Heart right ventricle (tissue), 16 donors: ENCODE data around the gene HSPA13. TPM values are rescaled to one million over a fixed set of nuclear protein-coding genes. Genes with fewer than 3 reads are reported as not detected.

Experiments used
- ATAC-seq, 8 donors: fragments of 200-7000 bp; cut with Tn5 transposase; one replicate each; pipeline ENCODE4 v1.9.1; 2020; ENCODE audit warnings: mild to moderate bottlenecking in 8 of 8, moderate library complexity in 8 of 8, moderate number of reproducible peaks in 1 of 8
- DNase-seq, 2 donors: peaks; one replicate each; pipeline ENCODE4 v3.0.0-alpha.2; 2020
- H3K27ac ChIP-seq, 10 donors: fragments of 200-600 bp; sonication (generic) in 2 of 10; one replicate each; pipeline versions ENCODE4 v1.5.0 to v1.8.0; 2020 to 2022; ENCODE audit warnings: mild to moderate bottlenecking in 3 of 10
- H3K27me3 ChIP-seq, 7 donors: fragments of 200-600 bp; one replicate each; pipeline ENCODE4 v1.8.0; 2021 to 2022; ENCODE audit warnings: mild to moderate bottlenecking in 2 of 7
- H3K36me3 ChIP-seq, 9 donors: fragments of 200-600 bp; sonication (generic) in 1 of 9; one replicate each; pipeline versions ENCODE4 v1.5.0 to v1.8.0; 2020 to 2022; ENCODE audit warnings: mild to moderate bottlenecking in 2 of 9
- H3K4me1 ChIP-seq, 9 donors: fragments of 200-600 bp; sonication (generic) in 1 of 9; one replicate each; pipeline versions ENCODE4 v1.5.0 to v1.8.0; 2020 to 2022; ENCODE audit warnings: mild to moderate bottlenecking in 4 of 9
- H3K4me3 ChIP-seq, 10 donors: fragments of 200-600 bp; sonication (generic) in 2 of 10; one replicate each; pipeline versions ENCODE4 v1.5.0 to v1.8.0; 2020 to 2022; ENCODE audit warnings: mild to moderate bottlenecking in 7 of 10, moderate library complexity in 2 of 10
- H3K9me3 ChIP-seq, 11 donors: fragments of 200-600 bp in 10 of 11; sonication (generic) in 2 of 11; one replicate each; pipeline versions ENCODE4 v1.5.0 to v1.8.0; 2013 to 2022; ENCODE audit warnings: mild to moderate bottlenecking in 2 of 11, control low read depth in 1 of 11, moderate library complexity in 1 of 11
- WGBS, 2 donors: extraction: QIAGEN DNeasy Blood & Tissue Kit; methylation state at CpG; one replicate each; pipeline ENCODE4 v1.1.7; 2013; ENCODE audit warnings: inconsistent platforms in 1 of 2; 5-methylcytosine and 5-hydroxymethylcytosine counted together
- intact Hi-C, 10 donors: fragments of 100-400 bp; cut with DNase I; formaldehyde crosslinking; loops; one replicate each; pipeline versions ENCODE4 v1.11.1 to v1.14.2; 2022
- polyA plus RNA-seq, 2 donors: library from polyadenylated mRNA; stranded (reverse); fragments of 200-250 nt; gene quantifications; one replicate each; pipeline ENCODE4 v1.2.3, GENCODE V29; 2013
- total RNA-seq, 10 donors: library from RNA; stranded (reverse); fragmentation: NEBNext Ultra II Directional in 3 of 10; extraction: Animal tissue kit (Norgen Biotek cat#: 25700) in 3 of 10; gene quantifications; one replicate each; pipeline versions ENCODE4 v1.2.1 to v1.2.4, GENCODE V29; 2021 to 2023
- TF ChIP-seq, protein P1 (sequence below), 9 donors: fragments of 200-600 bp; sonication (generic) in 2 of 9; IDR thresholded peaks; one replicate each; pipeline versions ENCODE4 v1.5.0 to v1.8.0; 2021 to 2022; ENCODE audit warnings: antibody characterized with exemption in 9 of 9, mild to moderate bottlenecking in 5 of 9, moderate library complexity in 1 of 9
- donor health status: Arrhythmogenic right ventricular cardiomyopathy.
- donor health status: ischemic (EF 13 %, LVEDD 7.1; RV severe dilation, severe dysfunction).
- donor health status: healthy with polysubstance abuse.
- donor health status: DM: no; HTN: yes; CAD: no.
- donor health status: DM: no; HTN: no; CAD: no.
- donor health status: ischemic (EF 25% LVEDD 6.9; RV normal size, moderate dysfunction).
- donor health status: ischemic (EF 25% LVEDD 5.7; RV mildly dilated, moderate dysfunction).
- donor health status: healthy.
- donor health status: DM: yes; HTN: yes; CAD: no.
- donor health status: Ischemic cardiomyopathy.
- donor health status: ischemic (EF 35%, LVEDD 5.7; RV mildly dilated, moderate dysfunction).
- donor health status: nonischemic (EF 11% LVEDD 7.7; RV severe dilation, severe dysfunction).
- donor health status: DM: yes; HTN: yes; CAD: no.
- donor health status: PGD.
- donor health status: ischemic (EF 29% LVEDD 5.4; RV normal size, mild dysfunction).
- donor health status: nonischemic (EF 23%, LVEDD 6.1; RV moderate dilation, normal function).

The HSPA13 gene
- total and polyA plus RNA-seq, 12 donors: 3.3 to 24.0 (median 15.4) TPM

DNA sequence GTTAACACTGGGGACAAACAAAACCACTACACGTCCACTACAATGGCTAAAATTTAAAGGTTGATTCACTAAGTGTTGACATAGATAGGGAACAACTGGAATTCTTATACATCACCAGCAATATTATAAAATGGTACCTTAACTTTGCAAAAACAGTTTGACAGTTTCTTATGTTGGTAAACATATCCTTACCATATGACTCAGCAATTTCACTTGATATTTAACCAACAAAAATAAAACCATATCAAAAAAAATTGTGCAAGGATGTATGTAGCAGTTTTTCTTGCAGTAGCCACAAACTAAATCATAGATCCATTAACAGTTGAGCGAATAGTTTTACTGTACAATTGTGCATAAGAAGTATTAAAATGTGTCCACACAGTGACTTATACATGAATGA lies 5.3 kb upstream of the HSPA13 start:
- no peak overlapping the region for H3K4me3 ChIP-seq
- DNase-seq (no peak), ATAC-seq (no peak)
- TF ChIP-seq, protein P1, sequence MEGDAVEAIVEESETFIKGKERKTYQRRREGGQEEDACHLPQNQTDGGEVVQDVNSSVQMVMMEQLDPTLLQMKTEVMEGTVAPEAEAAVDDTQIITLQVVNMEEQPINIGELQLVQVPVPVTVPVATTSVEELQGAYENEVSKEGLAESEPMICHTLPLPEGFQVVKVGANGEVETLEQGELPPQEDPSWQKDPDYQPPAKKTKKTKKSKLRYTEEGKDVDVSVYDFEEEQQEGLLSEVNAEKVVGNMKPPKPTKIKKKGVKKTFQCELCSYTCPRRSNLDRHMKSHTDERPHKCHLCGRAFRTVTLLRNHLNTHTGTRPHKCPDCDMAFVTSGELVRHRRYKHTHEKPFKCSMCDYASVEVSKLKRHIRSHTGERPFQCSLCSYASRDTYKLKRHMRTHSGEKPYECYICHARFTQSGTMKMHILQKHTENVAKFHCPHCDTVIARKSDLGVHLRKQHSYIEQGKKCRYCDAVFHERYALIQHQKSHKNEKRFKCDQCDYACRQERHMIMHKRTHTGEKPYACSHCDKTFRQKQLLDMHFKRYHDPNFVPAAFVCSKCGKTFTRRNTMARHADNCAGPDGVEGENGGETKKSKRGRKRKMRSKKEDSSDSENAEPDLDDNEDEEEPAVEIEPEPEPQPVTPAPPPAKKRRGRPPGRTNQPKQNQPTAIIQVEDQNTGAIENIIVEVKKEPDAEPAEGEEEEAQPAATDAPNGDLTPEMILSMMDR (IDR thresholded peaks at IDR 0.05): no peak
- no peak overlapping the region for H3K27ac ChIP-seq
- WGBS, 2 donors: 90 to 91% methylated on average over 2 of the region's 2 CpGs
- peaks cover 0 to 8% (median 6%) of the 10 kb centered on the region in 9 donors for H3K4me1 ChIP-seq
- H3K36me3 ChIP-seq: no peaks in the 10 kb centered on the region
- intact Hi-C loops: loop anchor here in 3 of 10 donors (10.0 kb wide), 2 partner anchors 677 to 1337 kb away; partner anchors contain the start of genes USP25 (in 2 of the 3) and NRIP1 (in 1 of the 3)
- peaks cover 0 to 7% (median 0%) of the 10 kb centered on the region in 7 donors for H3K27me3 ChIP-seq
- H3K9me3 ChIP-seq: no peaks in the 10 kb centered on the region

DNA sequence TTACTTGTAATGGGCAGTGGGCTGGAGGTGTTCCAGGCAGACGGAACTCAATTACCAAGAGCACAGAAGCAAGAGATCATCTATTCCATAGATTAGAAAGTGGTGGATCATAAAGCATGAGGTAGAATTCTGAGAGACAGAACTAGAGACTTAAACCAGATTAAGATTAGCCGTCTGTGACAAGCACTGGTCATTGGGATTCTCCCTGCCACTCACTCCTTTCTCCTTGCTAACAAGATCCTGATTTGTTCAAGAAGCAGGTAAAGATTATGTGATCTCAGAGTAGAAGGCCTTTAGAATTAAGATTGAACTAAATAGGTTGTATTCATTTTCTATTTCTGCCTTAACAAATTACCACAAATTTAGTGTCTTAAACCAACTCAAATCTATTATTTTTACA lies 1.5 kb upstream of the HSPA13 start:
- TF ChIP-seq, protein P1 (IDR thresholded peaks at IDR 0.05): no peak
- Histone ChIP-seq H3K27ac (peak overlapping the region in 8 of 10 donors; percentile 81 to 94 (median 92)), H3K4me3 (peak overlapping the region in 4 of 10 donors; percentile 49 to 92 (median 82)), H3K27me3 (no peaks in the 10 kb centered on the region), H3K9me3 (no peaks in the 10 kb centered on the region), H3K36me3 (peaks cover 0 to 7% (median 0%) of the 10 kb centered on the region in 9 donors), H3K4me1 (peaks cover 0 to 38% (median 27%) of the 10 kb centered on the region in 9 donors)
- intact Hi-C loops: loop anchor here in 3 of 10 donors (10.0 kb wide), 2 partner anchors 680 to 1340 kb away; partner anchors contain the start of genes USP25 (in 2 of the 3) and NRIP1 (in 1 of the 3)
- no peak for ATAC-seq
- no peak for DNase-seq
- 89 to 100% methylated on average over 2 of the region's 2 CpGs for WGBS, 2 donors

DNA sequence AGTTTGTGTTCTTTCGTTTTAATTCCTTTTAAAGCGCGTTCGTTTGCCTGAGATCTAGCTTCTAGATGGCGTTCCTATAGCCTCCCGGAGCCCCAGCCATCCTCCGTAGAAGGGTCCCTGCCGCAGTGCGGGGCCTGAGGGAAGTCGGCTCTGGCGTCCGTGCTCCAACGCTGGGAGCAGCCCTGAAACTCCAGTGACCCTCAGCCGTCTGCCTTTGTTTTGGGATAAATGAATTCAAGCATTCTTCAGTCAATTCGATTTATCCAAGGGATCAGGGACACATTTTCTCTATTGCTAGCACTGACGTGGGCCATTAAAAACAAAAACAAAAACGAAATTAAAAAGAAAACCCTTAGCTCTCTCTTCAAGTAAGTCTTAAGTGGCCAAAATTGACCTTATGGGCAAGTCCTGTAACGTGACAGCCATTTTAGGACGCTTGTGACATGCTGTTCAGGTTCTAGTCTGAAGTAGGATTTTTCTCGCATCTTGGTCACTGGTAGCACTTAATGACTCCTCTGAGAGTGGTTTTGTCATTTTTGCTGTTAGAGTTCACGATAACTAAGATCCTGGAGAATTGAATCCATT lies 742 bp upstream of the HSPA13 start:
- H3K9me3 ChIP-seq: no peaks in the 10 kb centered on the region
- no peak for DNase-seq
- 4% methylated on average over 21 of the region's 21 CpGs for WGBS, 2 donors
- peak overlapping the region; percentile 5 to 94 (median 90) for H3K27ac ChIP-seq
- peak; percentile 30 to 81 (median 64) for ATAC-seq
- peaks cover 0 to 14% (median 0%) of the 10 kb centered on the region in 9 donors for H3K36me3 ChIP-seq
- TF ChIP-seq, protein P1 (IDR thresholded peaks at IDR 0.05): no peak
- intact Hi-C loops: loop anchor here in 3 of 10 donors (10.0 kb wide), 2 partner anchors 681 to 1341 kb away; partner anchors contain the start of genes USP25 (in 2 of the 3) and NRIP1 (in 1 of the 3)
- peaks cover 0 to 38% (median 27%) of the 10 kb centered on the region in 9 donors for H3K4me1 ChIP-seq
- H3K27me3 ChIP-seq: no peaks in the 10 kb centered on the region
- H3K4me3 ChIP-seq: peak overlapping the region; percentile 41 to 92 (median 76)

DNA sequence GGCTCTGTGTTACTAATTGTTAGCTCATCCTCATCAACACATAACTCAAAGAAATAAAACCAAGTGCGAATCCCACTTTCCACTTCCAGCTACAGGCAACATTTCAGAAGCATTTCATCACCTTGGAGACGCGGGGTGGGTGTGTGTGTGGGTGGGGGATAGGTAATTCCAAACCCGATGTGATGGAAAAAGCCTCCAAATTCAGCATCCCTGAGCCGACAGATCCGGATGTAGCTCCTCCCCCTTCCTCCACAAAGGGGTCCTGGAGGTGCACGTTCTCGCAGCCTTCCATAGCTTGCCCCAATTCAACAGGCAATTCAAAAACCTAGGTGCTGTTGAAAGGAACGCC lies 486 bp downstream of the HSPA13 start:
- TF ChIP-seq, protein P1 (IDR thresholded peaks at IDR 0.05): no peak
- intact Hi-C loops: loop anchor here in 3 of 10 donors (10.0 kb wide), 2 partner anchors 682 to 1342 kb away; partner anchors contain the start of genes USP25 (in 2 of the 3) and NRIP1 (in 1 of the 3)
- DNase-seq: peak in 1 of 2 donors; percentile 8
- peaks cover 0 to 27% (median 5%) of the 10 kb centered on the region in 9 donors for H3K36me3 ChIP-seq
- 1 to 2% methylated on average over 9 of the region's 9 CpGs for WGBS, 2 donors
- H3K9me3 ChIP-seq: no peaks in the 10 kb centered on the region
- H3K4me1 ChIP-seq: peaks cover 0 to 38% (median 27%) of the 10 kb centered on the region in 9 donors
- ATAC-seq: no peak
- peak overlapping the region in 9 of 10 donors; percentile 46 to 93 (median 77) for H3K27ac ChIP-seq
- H3K27me3 ChIP-seq: no peaks in the 10 kb centered on the region
- peak overlapping the region; percentile 47 to 92 (median 80) for H3K4me3 ChIP-seq
